GM10847 (cell line): ENCODE measurements around the gene ESYT2.

ENCODE experiments used
- POLR2A ChIP-seq: IDR thresholded peaks from 2 replicates; pipeline ENCODE4 v1.6.1; 2011; ENCODE audit not compliant: insufficient read length; ENCODE audit errors: extremely low read depth

Gene ESYT2

DNA sequence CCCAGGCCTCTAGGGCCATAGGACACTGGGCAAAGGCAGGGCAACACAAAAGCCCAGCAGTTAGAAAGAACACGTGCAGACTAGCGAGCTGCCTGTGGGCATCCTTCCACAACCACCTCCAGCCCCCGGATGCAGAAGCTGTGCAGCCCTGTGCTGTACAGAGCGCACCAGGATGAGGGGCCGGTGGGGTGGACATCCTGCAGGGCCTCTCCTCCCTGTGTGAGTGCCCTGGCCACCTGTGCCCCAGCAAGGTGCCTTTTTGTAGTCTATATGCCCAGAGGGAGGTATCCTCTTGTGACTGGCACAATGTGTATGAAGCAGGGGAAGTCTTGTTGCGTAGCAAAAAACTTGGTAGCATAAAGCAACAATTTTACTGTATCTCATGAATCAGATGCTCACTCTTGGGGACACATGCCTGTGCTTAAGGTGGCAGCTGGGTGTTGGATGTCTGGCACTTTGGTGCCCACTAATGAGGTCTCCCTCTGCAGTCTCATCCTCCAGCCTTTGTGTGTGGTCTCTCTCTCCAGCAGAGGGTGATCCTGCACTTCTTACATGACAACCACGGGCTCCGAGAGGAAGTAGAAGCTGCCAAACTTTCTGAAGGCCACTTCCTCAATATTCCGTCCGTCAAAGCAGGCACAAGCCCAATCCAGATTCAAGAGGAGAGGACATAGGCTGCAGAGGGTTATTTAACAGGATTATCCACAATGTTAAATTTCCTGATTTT is 133.4 kb downstream of the ESYT2 start:
- no peak for TF ChIP-seq POLR2A

DNA sequence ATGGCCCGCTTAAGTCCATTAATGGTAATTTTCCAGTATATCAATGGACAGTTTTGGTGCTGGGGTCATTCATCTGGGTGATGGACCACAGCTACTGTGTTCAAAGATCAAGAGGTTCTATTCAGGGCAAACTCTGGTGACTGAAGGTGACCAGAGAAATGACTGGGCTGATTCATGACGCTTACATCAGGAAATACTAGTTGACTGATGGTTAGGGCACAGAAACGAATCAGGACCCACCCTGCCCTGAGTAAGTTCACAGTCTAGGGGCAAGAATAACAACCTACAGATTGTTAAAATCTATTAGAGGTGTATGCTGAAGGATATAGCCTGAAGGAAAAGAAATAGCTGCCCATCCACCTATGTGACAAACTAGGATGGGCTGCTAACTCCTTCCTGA is 134.3 kb downstream of the ESYT2 start:
- no peak for TF ChIP-seq POLR2A

DNA sequence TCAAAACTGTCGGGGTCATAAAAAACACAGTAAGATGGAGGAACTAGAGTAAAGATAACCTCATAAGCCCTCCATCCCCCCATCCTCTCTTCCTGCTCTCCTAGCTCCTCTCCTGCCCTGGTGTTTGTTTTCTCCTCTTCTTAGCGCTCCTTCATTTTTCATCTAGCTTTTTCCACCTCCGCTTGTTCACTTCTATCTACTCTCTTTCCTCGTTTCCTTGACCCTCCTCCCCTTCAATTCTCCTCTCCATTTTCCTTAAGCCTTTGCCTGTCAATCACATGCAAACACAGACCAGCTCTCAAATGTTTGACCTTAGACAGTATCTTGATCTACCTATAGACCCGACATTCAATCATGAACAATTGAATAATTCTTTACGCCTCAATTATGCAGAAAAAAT is 134.7 kb downstream of the ESYT2 start:
- TF ChIP-seq POLR2A = no peak

DNA sequence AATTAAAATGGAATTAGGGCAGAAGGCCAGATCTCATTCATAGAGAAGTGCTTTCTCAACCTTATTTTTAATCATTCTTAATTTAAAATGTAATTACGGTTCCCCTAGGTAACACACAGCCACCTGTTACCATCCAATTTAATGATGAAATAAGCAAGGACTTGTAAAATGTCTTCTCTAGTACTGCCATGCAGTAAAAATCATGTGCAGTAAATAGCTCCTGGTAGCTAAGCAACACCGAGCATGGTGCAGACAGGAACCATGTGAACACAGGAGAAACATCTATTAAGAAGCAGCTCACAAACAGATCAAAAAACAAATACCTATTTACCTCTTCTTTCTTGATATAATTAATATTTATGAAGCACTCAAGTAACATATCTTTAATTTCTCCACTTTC is 139.8 kb downstream of the ESYT2 start:
- no peak for TF ChIP-seq POLR2A

DNA sequence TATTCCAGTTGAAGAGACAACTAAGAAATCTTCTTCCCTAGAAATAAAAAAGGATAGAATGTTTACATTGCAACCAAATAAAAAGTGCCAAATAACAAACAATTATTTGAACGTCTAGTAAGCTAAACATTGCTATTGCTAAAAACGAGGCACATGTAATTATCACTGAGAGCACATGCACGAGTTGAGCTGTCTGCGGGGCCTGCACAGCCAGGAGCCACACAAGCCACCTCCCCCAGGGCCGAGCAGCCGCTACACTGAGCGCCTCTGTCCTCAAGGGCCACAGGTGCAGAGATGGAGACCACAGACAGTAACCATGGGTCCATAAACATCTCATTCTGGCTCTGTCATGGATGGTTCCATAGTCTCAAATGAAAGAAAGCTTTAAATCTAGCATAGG is 141.9 kb downstream of the ESYT2 start:
- no peak for TF ChIP-seq POLR2A

DNA sequence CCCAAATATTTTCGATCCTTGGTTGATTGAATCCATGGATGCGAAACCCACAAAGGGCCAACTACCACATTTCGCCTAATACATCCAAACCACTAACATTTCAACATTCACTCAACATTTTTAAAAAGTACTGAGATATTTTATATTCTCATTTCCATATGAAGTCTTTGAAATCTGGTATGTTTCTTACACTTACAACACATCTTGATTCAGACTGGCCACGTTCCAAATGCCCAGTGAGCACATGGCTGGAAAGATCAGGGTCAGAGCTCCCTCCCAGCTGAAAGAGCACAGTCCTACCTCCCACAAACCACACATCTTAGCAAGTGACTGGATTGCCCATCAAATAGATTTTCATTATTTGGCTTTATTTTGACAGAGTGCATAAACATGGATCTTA is 143.6 kb downstream of the ESYT2 start:
- TF ChIP-seq POLR2A = no peak

DNA sequence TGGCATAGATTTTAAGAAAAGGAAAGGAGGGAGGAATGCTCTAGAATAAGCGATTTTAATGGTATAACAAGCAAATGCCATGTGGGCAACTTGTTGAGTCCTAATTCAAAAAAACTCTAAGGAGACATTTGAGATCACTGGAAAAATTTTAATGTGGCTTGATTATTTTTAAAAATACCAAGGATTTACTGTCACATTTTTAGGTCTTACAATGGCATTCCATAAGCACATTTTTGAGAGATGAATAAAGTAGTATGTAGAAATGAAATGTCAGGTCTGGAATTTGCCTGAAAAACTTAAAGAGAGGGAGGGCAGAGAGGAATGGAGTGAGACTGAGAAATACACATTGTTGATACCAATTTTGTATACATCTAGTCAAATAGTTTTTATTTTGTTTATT is 145.0 kb downstream of the ESYT2 start:
- no peak for TF ChIP-seq POLR2A

DNA sequence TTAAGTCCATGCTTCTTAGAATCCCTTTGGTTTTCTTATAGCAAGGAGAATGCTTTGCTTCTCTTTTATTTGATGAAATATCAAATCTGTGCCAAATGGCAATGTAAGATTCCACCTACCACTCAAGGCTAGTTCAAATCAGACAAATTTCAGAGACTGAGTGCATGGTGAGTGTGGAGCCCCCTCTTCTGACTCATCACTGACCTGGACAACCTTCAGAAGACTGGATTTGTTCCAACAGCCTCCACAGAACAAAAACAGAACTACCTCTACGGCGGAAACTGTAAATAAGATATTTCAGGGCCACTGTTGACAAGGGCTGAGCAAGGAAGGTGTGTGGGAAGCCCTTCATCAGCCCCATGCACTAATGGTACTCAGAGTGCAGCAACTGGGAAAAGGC is 145.8 kb downstream of the ESYT2 start:
- TF ChIP-seq POLR2A = no peak

DNA sequence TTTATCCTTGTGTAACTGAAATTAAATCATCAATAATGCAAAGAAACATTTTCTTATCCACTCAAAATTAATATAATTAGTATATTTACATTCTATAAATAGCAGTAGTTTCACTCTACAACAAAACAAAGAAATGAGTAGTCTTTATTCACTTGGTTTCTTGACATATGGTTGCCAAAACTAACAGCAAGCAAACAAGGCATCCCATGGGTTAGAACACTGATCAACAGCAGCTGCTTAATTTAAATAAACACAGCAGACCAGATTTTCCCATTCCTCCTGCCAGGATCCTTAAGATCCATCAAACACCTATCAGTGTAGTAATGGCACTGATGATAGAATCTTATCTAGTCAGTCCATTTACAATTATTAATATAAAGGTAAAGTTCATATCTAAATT is 146.9 kb downstream of the ESYT2 start:
- TF ChIP-seq POLR2A = no peak
